Retinal pigment epithelial cell (primary cell): Measurements from ENCODE around the gene IFT81.

Experiments used
- DNase-seq: peaks from one replicate; pipeline ENCODE4 v3.0.0-alpha.2; 2010; ENCODE audit warnings: low read depth
- H3K4me3 ChIP-seq: 2 replicates; pipeline ENCODE4 v1.5.1; 2011; ENCODE audit warnings: mild to moderate bottlenecking, low read length, control low read depth, moderate library complexity
- CTCF ChIP-seq: conservative IDR thresholded peaks from 2 replicates; pipeline ENCODE4 v1.5.1; 2011; ENCODE audit warnings: low read depth, low read length, control low read depth, inconsistent platforms

IFT81 gene

GRCh38 chr12:110141389-110141788, 17.2 kb downstream of the IFT81 start:
- no peak for TF ChIP-seq CTCF
- H3K4me3 ChIP-seq: no peak overlapping the region
- DNase-seq: no peak

GRCh38 chr12:110146986-110147385, 22.8 kb downstream of the IFT81 start:
- DNase-seq: no peak
- TF ChIP-seq CTCF: no peak
- no peak overlapping the region for H3K4me3 ChIP-seq

GRCh38 chr12:110149086-110149660, 25.0 kb downstream of the IFT81 start:
- no peak overlapping the region for H3K4me3 ChIP-seq
- TF ChIP-seq CTCF: no peak
- DNase-seq: no peak

GRCh38 chr12:110156766-110157165, 32.6 kb downstream of the IFT81 start:
- no peak overlapping the region for H3K4me3 ChIP-seq
- no peak for TF ChIP-seq CTCF
- no peak for DNase-seq

DNA sequence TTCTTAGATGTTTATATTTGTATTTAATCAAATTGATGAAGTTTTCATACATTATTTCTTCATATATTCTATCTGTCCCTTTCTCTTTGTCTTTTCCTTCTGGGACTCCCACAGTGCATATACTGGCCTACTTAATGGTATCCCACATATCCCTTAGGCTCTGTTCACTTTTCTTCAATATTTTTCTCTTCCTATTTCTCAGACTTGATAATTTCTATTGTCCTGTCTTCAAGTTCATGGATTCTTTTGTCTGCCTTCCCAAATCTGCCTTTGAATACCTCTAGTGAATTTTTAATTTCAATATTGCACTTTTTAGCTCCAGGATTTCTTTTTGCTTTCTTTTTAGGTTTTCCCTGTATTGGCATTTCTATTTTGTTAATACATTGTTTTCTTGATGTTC, 33.4 kb downstream of the IFT81 start:
- H3K4me3 ChIP-seq: no peak overlapping the region
- TF ChIP-seq CTCF: no peak
- DNase-seq: no peak

GRCh38 chr12:110159671-110160245, 35.6 kb downstream of the IFT81 start:
- H3K4me3 ChIP-seq: no peak overlapping the region
- no peak for TF ChIP-seq CTCF
- no peak for DNase-seq

DNA sequence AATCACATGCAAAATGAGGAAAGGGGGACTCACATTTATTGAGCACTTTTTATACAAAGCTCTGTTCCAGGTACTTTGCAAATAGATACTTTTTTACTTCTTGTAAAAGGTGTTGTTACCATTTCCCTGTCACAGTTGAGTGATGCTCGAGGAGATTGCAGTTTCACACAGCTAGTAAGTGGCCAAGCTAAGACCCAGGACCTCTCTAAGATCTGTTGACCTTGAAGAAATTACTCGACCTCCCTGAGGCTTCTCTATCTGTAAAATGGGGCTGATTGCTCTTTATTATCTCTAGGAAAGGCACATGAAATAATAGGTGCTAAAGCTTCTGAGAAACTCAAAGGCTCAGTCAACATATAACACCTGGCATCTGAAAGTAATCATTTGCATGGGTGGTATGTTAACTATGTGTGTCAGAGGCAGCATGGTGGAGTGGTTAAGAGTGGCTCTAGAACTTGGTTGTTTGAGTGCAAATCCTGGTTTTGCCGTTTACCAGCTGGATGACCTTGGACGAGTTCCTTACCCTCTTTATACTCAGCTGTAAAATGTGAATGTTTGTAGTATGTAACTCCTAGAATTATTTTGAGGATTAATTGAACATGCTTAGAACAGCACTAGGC, 41.5 kb downstream of the IFT81 start:
- TF ChIP-seq CTCF: no peak
- DNase-seq: no peak
- H3K4me3 ChIP-seq: no peak overlapping the region
